Ovary (tissue), 3 donors: Measurements from ENCODE around the gene HAL.
A peak's percentile ranks its signal among the peaks of the same experiment; 100 is the strongest.

Source experiments
- EP300 ChIP-seq: sonication (generic); formaldehyde crosslinking; IDR thresholded peaks from one replicate; pipeline ENCODE4 v1.6.1; 2017; ENCODE audit warnings: antibody characterized with exemption
- POLR2A ChIP-seq: fragments of 450-650 bp; IDR thresholded peaks from one replicate; pipeline ENCODE4 v1.6.1; 2017; ENCODE audit warnings: antibody characterized with exemption, mild to moderate bottlenecking, moderate library complexity
- TF ChIP-seq, protein P1 (sequence below), 3 donors: fragments of 450-650 bp in 2 of 3; fragments of 200-600 bp in 1 of 3; IDR thresholded peaks; one replicate each; pipeline versions ENCODE4 v1.5.1 to v1.8.0; 2016 to 2022; ENCODE audit warnings: antibody characterized with exemption in 3 of 3, mild to moderate bottlenecking in 1 of 3
- donor health status: DM: no; HTN: no; CAD: no.

DNA sequence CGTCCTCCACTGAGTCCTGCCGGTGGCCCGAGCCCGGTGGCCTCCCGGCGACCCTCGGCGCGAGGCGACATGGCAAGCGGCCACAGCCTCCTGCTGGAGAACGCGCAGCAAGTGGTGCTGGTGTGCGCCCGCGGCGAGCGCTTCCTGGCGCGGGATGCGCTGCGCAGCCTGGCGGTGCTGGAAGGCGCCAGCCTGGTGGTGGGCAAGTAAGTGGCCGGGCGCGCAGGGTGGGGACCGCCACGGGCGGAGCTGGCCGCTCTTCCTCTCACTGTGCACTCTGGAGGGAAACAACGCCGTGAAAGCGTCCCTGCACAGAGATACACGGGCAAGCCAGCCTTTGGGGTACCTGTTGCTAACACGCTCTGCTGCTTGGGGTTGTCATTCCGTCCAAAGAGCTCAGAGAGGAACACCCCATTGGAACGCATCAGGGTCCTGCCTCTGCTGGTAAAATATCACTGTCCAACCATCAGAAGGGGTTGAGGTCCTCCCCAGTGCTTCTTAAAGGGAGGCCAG, 52.8 kb downstream of the HAL start, which contains the start of gene AMDHD1:
- TF ChIP-seq, protein P1, sequence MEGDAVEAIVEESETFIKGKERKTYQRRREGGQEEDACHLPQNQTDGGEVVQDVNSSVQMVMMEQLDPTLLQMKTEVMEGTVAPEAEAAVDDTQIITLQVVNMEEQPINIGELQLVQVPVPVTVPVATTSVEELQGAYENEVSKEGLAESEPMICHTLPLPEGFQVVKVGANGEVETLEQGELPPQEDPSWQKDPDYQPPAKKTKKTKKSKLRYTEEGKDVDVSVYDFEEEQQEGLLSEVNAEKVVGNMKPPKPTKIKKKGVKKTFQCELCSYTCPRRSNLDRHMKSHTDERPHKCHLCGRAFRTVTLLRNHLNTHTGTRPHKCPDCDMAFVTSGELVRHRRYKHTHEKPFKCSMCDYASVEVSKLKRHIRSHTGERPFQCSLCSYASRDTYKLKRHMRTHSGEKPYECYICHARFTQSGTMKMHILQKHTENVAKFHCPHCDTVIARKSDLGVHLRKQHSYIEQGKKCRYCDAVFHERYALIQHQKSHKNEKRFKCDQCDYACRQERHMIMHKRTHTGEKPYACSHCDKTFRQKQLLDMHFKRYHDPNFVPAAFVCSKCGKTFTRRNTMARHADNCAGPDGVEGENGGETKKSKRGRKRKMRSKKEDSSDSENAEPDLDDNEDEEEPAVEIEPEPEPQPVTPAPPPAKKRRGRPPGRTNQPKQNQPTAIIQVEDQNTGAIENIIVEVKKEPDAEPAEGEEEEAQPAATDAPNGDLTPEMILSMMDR (IDR thresholded peaks at IDR 0.05), result peak in 1 of 3 donors; percentile 8
- TF ChIP-seq POLR2A, result no peak
- TF ChIP-seq EP300, result no peak
